ENCODE results near the gene EPC2.

- TF ChIP-seq CTCF (IDR thresholded peaks at IDR 0.05) = no peak
- no peak for TF ChIP-seq POLR2A (IDR thresholded peaks at IDR 0.05)
Observed at GRCh38 chr2:148725564-148725963, 81.0 kb downstream of the EPC2 start.

All from testis (tissue), 2 donors.